HepG2 (cell line): ENCODE measurements around the gene DQX1. TPM values are rescaled to one million over a fixed set of nuclear protein-coding genes. Genes with fewer than 3 reads are reported as not detected.

Source experiments
- BCL6 ChIP-seq: IDR thresholded peaks from 2 replicates; pipeline ENCODE4 v1.6.1; 2016; ENCODE audit warnings: missing genetic modification reagents, missing compliant biosample characterization
- KDM2A ChIP-seq: sonication (generic); formaldehyde crosslinking; IDR thresholded peaks from 2 replicates; pipeline ENCODE4 v1.4.0; 2020; ENCODE audit warnings: low read depth, missing genetic modification reagents, borderline replicate concordance
- MED8 ChIP-seq: sonication (generic); formaldehyde crosslinking; IDR thresholded peaks from 2 replicates; pipeline ENCODE4 v1.8.1; 2023; ENCODE audit warnings: mild to moderate bottlenecking, missing genetic modification reagents; ENCODE audit not compliant: insufficient replicate concordance
- NONO ChIP-seq, 2 experiments: fragments of 450-650 bp in 1 of 2; sonication (generic) in 1 of 2; formaldehyde crosslinking in 1 of 2; IDR thresholded peaks in 1 of 2; conservative IDR thresholded peaks in 1 of 2; 2 replicates each; pipeline versions ENCODE4 v1.6.1 to v1.8.0; 2017 to 2022; ENCODE audit warnings: mild to moderate bottlenecking in 1 of 2, missing genetic modification reagents in 1 of 2, moderate library complexity in 1 of 2
- PCBP2 ChIP-seq: fragments of 200-400 bp; formaldehyde crosslinking; optimal IDR thresholded peaks from 2 replicates; pipeline ENCODE3; 2018; ENCODE audit warnings: low read length, low read depth; ENCODE audit not compliant: poor library complexity, severe bottlenecking
- REXO4 ChIP-seq: sonication (generic); formaldehyde crosslinking; IDR thresholded peaks from 2 replicates; pipeline ENCODE4 v1.8.0; 2022; ENCODE audit warnings: missing genetic modification reagents, mild to moderate bottlenecking, borderline replicate concordance
- STAT6 ChIP-seq: sonication (generic); formaldehyde crosslinking; IDR thresholded peaks from 2 replicates; pipeline ENCODE4 v1.4.0; 2020; ENCODE audit warnings: missing genetic modification reagents, mild to moderate bottlenecking, borderline replicate concordance
- ZC3H13 ChIP-seq: sonication (generic); formaldehyde crosslinking; IDR thresholded peaks from 2 replicates; pipeline ENCODE4 v1.8.1; 2023; ENCODE audit warnings: mild to moderate bottlenecking, missing genetic modification reagents, moderate library complexity
- ZNF121 ChIP-seq: sonication (generic); formaldehyde crosslinking; IDR thresholded peaks from 2 replicates; pipeline ENCODE4 v1.5.0; 2020; ENCODE audit warnings: mild to moderate bottlenecking, missing genetic modification reagents
- ZNF629 ChIP-seq: sonication (generic); formaldehyde crosslinking; conservative IDR thresholded peaks from 2 replicates; pipeline ENCODE4 v1.5.0; 2020; ENCODE audit warnings: missing genetic modification reagents
- ZNF891 ChIP-seq: sonication (generic); formaldehyde crosslinking; IDR thresholded peaks from 2 replicates; pipeline ENCODE4 v1.5.0; 2020; ENCODE audit warnings: mild to moderate bottlenecking, missing genetic modification reagents
- polyA plus RNA-seq, 8 experiments: library from polyadenylated mRNA; depleted of rRNA in 3 of 8; stranded (reverse) in 7 of 8; unstranded in 1 of 8; fragments of >200 nt; fragmentation: Illumina TruSeq in 4 of 8; extraction: Trizol in 4 of 8; gene quantifications; 2 replicates each; pipeline versions ENCODE4 v1.2.1 to v1.2.3, GENCODE V29; 2011 to 2016; ENCODE audit warnings: low read depth in 4 of 8, missing spikeins in 1 of 8, mixed read lengths in 1 of 8; ENCODE audit not compliant: insufficient read depth in 1 of 8
- total RNA-seq, 5 experiments: library from RNA; depleted of rRNA; stranded (reverse); fragments of >200 nt; fragmentation: Illumina TruSeq; extraction: Trizol; gene quantifications; 2 replicates each; pipeline ENCODE4 v1.2.3, GENCODE V29; 2016; ENCODE audit warnings: low read depth in 1 of 5
- TF ChIP-seq, protein P1 (sequence below): sonication (generic); formaldehyde crosslinking; IDR thresholded peaks from 2 replicates; pipeline ENCODE4 v1.4.0; 2020; ENCODE audit warnings: mild to moderate bottlenecking, missing genetic modification reagents, borderline replicate concordance
- TF ChIP-seq, protein P2 (sequence below): sonication (generic); formaldehyde crosslinking; IDR thresholded peaks from 2 replicates; pipeline ENCODE4 v1.5.1; 2020; ENCODE audit warnings: mild to moderate bottlenecking, missing genetic modification reagents

DQX1 gene
- total and polyA plus RNA-seq, 2 of the 13 experiments (the other 11 are each of a cell fraction or from before 2014, with no cell fraction given), result 27.6 to 89.8 TPM

- TF ChIP-seq STAT6 (CRISPR knock-in tag) (no peak), NONO (IDR thresholded peaks at IDR 0.05) (no peak), NONO (CRISPR knock-in tag; conservative IDR thresholded peaks at IDR 0.05) (peak; percentile 39; the same call in 1 of the 2 replicates), REXO4 (no peak), ZNF121 (CRISPR knock-in tag) (0 out of 2 replicates have a peak, but pooled peaks have one; percentile 8), KDM2A (CRISPR knock-in tag) (0 out of 2 replicates have a peak, but pooled peaks have one; percentile 30), ZNF891 (CRISPR knock-in tag) (no peak), BCL6 (CRISPR knock-in tag) (no peak), MED8 (CRISPR knock-in tag) (peak; percentile 42), PCBP2 (no peak), ZC3H13 (CRISPR knock-in tag) (peak; percentile 68; the same call in 1 of the 2 replicates), ZNF629 (CRISPR knock-in tag) (0 out of 2 replicates have a peak, but pooled peaks have one; percentile 43)
- TF ChIP-seq, protein P1, sequence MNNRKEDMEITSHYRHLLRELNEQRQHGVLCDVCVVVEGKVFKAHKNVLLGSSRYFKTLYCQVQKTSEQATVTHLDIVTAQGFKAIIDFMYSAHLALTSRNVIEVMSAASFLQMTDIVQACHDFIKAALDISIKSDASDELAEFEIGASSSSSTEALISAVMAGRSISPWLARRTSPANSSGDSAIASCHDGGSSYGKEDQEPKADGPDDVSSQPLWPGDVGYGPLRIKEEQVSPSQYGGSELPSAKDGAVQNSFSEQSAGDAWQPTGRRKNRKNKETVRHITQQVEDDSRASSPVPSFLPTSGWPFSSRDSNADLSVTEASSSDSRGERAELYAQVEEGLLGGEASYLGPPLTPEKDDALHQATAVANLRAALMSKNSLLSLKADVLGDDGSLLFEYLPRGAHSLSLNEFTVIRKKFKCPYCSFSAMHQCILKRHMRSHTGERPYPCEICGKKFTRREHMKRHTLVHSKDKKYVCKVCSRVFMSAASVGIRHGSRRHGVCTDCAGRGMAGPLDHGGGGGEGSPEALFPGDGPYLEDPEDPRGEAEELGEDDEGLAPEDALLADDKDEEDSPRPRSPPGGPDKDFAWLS (CRISPR knock-in tag), result no peak
- TF ChIP-seq, protein P2, sequence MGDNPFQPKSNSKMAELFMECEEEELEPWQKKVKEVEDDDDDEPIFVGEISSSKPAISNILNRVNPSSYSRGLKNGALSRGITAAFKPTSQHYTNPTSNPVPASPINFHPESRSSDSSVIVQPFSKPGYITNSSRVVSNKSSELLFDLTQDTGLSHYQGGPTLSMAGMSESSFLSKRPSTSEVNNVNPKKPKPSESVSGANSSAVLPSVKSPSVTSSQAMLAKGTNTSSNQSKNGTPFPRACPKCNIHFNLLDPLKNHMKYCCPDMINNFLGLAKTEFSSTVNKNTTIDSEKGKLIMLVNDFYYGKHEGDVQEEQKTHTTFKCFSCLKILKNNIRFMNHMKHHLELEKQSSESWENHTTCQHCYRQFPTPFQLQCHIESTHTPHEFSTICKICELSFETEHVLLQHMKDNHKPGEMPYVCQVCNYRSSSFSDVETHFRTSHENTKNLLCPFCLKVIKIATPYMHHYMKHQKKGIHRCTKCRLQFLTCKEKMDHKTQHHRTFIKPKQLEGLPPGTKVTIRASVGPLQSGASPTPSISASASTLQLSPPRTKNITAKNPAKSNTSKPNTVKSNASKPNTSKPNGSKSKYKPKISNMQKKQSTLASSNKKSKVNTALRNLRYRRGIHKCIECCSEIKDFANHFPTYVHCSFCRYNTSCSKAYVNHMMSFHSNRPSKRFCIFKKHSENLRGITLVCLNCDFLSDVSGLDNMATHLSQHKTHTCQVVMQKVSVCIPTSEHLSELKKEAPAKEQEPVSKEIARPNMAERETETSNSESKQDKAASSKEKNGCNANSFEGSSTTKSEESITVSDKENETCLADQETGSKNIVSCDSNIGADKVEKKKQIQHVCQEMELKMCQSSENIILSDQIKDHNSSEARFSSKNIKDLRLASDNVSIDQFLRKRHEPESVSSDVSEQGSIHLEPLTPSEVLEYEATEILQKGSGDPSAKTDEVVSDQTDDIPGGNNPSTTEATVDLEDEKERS (CRISPR knock-in tag), result peak; percentile 65; the same call in 1 of the 2 replicates
Observed at GRCh38 chr2:74511104-74511989, 14.7 kb downstream of the DQX1 start (continued).
